GM23248 (cell line): Measurements from ENCODE around the gene RSL1D1. TPM values are rescaled to one million over a fixed set of nuclear protein-coding genes. Genes with fewer than 3 reads are reported as not detected.
"Not testable (repeated sequence)": the region's sequence is repeated elsewhere in the genome, so short reads cannot be mapped to it uniquely, and the experiment has no call there.

Experiments
- DNase-seq: peaks from one replicate; pipeline ENCODE4 v3.0.0-alpha.2; 2015
- H2AFZ ChIP-seq: fragments of 200-600 bp; sonication (generic); 2 replicates; pipeline ENCODE4 v1.6.1; 2016; ENCODE audit warnings: antibody characterized with exemption
- H3F3A ChIP-seq: fragments of 200-600 bp; sonication (generic); 2 replicates; pipeline ENCODE4 v1.6.1; 2016; ENCODE audit warnings: mild to moderate bottlenecking, antibody characterized with exemption, mixed run types; ENCODE audit not compliant: insufficient read depth
- H3K27ac ChIP-seq: fragments of 200-600 bp; sonication (generic); 2 replicates; pipeline ENCODE4 v1.5.1; 2016; ENCODE audit warnings: mild to moderate bottlenecking
- H3K27me3 ChIP-seq: fragments of 200-600 bp; sonication (generic); replicated peaks from 2 replicates; pipeline ENCODE4 v1.6.1; 2016; ENCODE audit warnings: mild to moderate bottlenecking; ENCODE audit not compliant: insufficient read depth
- H3K36me3 ChIP-seq: fragments of 200-600 bp; sonication (generic); 2 replicates; pipeline ENCODE4 v1.6.1; 2016; ENCODE audit warnings: low read depth, mild to moderate bottlenecking
- H3K4me1 ChIP-seq: fragments of 200-600 bp; sonication (generic); 2 replicates; pipeline ENCODE4 v1.6.1; 2016; ENCODE audit warnings: mild to moderate bottlenecking; ENCODE audit not compliant: insufficient read depth
- H3K4me2 ChIP-seq: fragments of 200-600 bp; sonication (generic); one replicate; pipeline ENCODE4 v1.6.1; 2016; ENCODE audit warnings: mild to moderate bottlenecking; ENCODE audit not compliant: unreplicated experiment
- H3K4me3 ChIP-seq: fragments of 200-600 bp; sonication (generic); 2 replicates; pipeline ENCODE4 v1.5.1; 2016; ENCODE audit warnings: mild to moderate bottlenecking
- H3K79me2 ChIP-seq: fragments of 200-600 bp; sonication (generic); 2 replicates; pipeline ENCODE4 v1.6.1; 2016; ENCODE audit warnings: mild to moderate bottlenecking; ENCODE audit not compliant: insufficient read depth
- H3K9ac ChIP-seq: fragments of 200-600 bp; sonication (generic); 2 replicates; pipeline ENCODE4 v1.6.1; 2016; ENCODE audit warnings: mild to moderate bottlenecking
- H3K9me2 ChIP-seq: fragments of 200-600 bp; sonication (generic); 2 replicates; pipeline ENCODE4 v1.6.1; 2016; ENCODE audit warnings: mixed run types, mild to moderate bottlenecking, moderate library complexity; ENCODE audit not compliant: insufficient read depth
- H3K9me3 ChIP-seq: fragments of 200-600 bp; sonication (generic); one replicate; pipeline ENCODE4 v1.6.1; 2017; ENCODE audit warnings: low read depth
- H4K20me1 ChIP-seq: fragments of 200-600 bp; sonication (generic); 2 replicates; pipeline ENCODE4 v1.6.0; 2016; ENCODE audit not compliant: insufficient read depth
- EZH2 ChIP-seq: fragments of 200-600 bp; sonication (generic); IDR thresholded peaks from 2 replicates; pipeline ENCODE4 v1.6.1; 2018; ENCODE audit warnings: antibody characterized with exemption, mild to moderate bottlenecking; ENCODE audit not compliant: insufficient read depth, poor library complexity, severe bottlenecking
- EZH2phosphoT487 ChIP-seq: fragments of 200-600 bp; sonication (generic); IDR thresholded peaks from 2 replicates; pipeline ENCODE4 v1.6.1; 2018; ENCODE audit warnings: antibody characterized with exemption, moderate library complexity, mild to moderate bottlenecking, low read depth; ENCODE audit not compliant: insufficient read depth
- WGBS, 2 experiments: methylation state at CpG; one replicate each; pipeline ENCODE4 v1.1.6; 2015 to 2017; ENCODE audit warnings: low lambda C conversion rate in 2 of 2, low coverage in 1 of 2; ENCODE audit errors: missing lambda C conversion rate in 2 of 2; 5-methylcytosine and 5-hydroxymethylcytosine counted together
- in situ Hi-C: fragments of 300-500 bp; cut with MboI; formaldehyde crosslinking; loops from 2 replicates; pipeline ENCODE4 v1.15.0; 2020
- polyA plus RNA-seq: library from polyadenylated mRNA; unstranded; fragments of >200 nt; fragmentation: Nextera tagmentation; extraction: Ambion mirVana; gene quantifications from 2 replicates; pipeline ENCODE4 v1.2.1, GENCODE V29; 2016
- total RNA-seq: library from RNA; depleted of rRNA; stranded (reverse); fragments of >200 nt; shearing (Covaris generic); gene quantifications from 2 replicates; pipeline ENCODE4 v1.2.3, GENCODE V29; 2014

The RSL1D1 gene
- total and polyA plus RNA-seq, 2 experiments from 2014 or later, result 150 to 274 TPM

GRCh38 chr16:11824362-11824761, 27.0 kb downstream of the RSL1D1 start:
- Histone ChIP-seq H3K27ac (no peak overlapping the region), H4K20me1 (no peaks in the 10 kb centered on the region), H3K4me3 (no peak overlapping the region), H3K36me3 (no peaks in the 10 kb centered on the region), H3F3A (no peaks in the 10 kb centered on the region), H3K79me2 (no peaks in the 10 kb centered on the region), H3K9me3 (no peaks in the 10 kb centered on the region), H3K9ac (no peak overlapping the region), H3K4me2 (no peak overlapping the region), H3K4me1 (no peaks in the 10 kb centered on the region), H3K27me3 (no peaks in the 10 kb centered on the region), H2AFZ (no peak overlapping the region), H3K9me2 (no peaks in the 10 kb centered on the region)
- peak; percentile 13 for DNase-seq
- in situ Hi-C loops, result loop anchor here (10.0 to 25.0 kb wide), 2 partner anchors 60 to 412 kb away; no protein-coding TSS in a partner anchor
- TF ChIP-seq EZH2phosphoT487 (no peak), EZH2 (no peak)
- 5 to 7% methylated on average over 5 of the region's 5 CpGs for WGBS, 2 experiments

- H3F3A ChIP-seq, H3K4me1 ChIP-seq: not testable (repeated sequence)
- in situ Hi-C loops, result loop anchor here (10.0 to 25.0 kb wide), 2 partner anchors 61 to 411 kb away; no protein-coding TSS in a partner anchor
Measured at GRCh38 chr16:11823645-11824044, 27.7 kb downstream of the RSL1D1 start.

GRCh38 chr16:11819798-11820197, 31.5 kb downstream of the RSL1D1 start:
- Histone ChIP-seq H3K4me2 (no peak overlapping the region), H3F3A (no peaks in the 10 kb centered on the region), H3K36me3 (no peaks in the 10 kb centered on the region), H3K4me1 (no peaks in the 10 kb centered on the region), H3K27me3 (no peaks in the 10 kb centered on the region), H3K9me3 (no peaks in the 10 kb centered on the region), H3K9me2 (no peaks in the 10 kb centered on the region), H2AFZ (no peak overlapping the region), H4K20me1 (no peaks in the 10 kb centered on the region), H3K9ac (no peak overlapping the region), H3K27ac (no peak overlapping the region), H3K79me2 (no peaks in the 10 kb centered on the region), H3K4me3 (no peak overlapping the region)
- DNase-seq, result no peak
- TF ChIP-seq EZH2phosphoT487 (no peak), EZH2 (no peak)
- in situ Hi-C loops, result loop anchor here (10.0 to 25.0 kb wide), 2 partner anchors 65 to 407 kb away; no protein-coding TSS in a partner anchor
- WGBS, 2 experiments, result 87 to 90% methylated on average over 10 of the region's 10 CpGs

More at GRCh38 chr16:11823645-11824044, 27.7 kb downstream of the RSL1D1 start:
- not testable (repeated sequence) for H2AFZ ChIP-seq, H3K9me2 ChIP-seq, H3K36me3 ChIP-seq, H3K9me3 ChIP-seq, H3K4me3 ChIP-seq, H3K79me2 ChIP-seq, H3K27ac ChIP-seq, H3K27me3 ChIP-seq, DNase-seq, H3K9ac ChIP-seq, H4K20me1 ChIP-seq, H3K4me2 ChIP-seq
- 84 to 89% methylated on average over 5 of the region's 5 CpGs for WGBS, 2 experiments

GRCh38 chr16:11818970-11819369, 32.4 kb downstream of the RSL1D1 start:
- not testable (repeated sequence) for H3K27me3 ChIP-seq, H3K4me2 ChIP-seq, H3K79me2 ChIP-seq, H4K20me1 ChIP-seq, H3K36me3 ChIP-seq, DNase-seq, H2AFZ ChIP-seq, H3K4me1 ChIP-seq, H3K4me3 ChIP-seq, H3F3A ChIP-seq, H3K9me2 ChIP-seq, H3K27ac ChIP-seq, H3K9me3 ChIP-seq, H3K9ac ChIP-seq
- in situ Hi-C loops, result loop anchor here (25.0 kb wide), 1 partner anchor 407 kb away; no protein-coding TSS in a partner anchor
- 92% methylated on average over 13 of the region's 13 CpGs for WGBS, 2 experiments

- no peaks in the 10 kb centered on the region for H3K4me1 ChIP-seq
- no peak for DNase-seq
- no peak overlapping the region for H3K4me3 ChIP-seq
- no peaks in the 10 kb centered on the region for H4K20me1 ChIP-seq
- no peak overlapping the region for H2AFZ ChIP-seq
- H3K9me2 ChIP-seq, result no peaks in the 10 kb centered on the region
- H3K27me3 ChIP-seq, result no peaks in the 10 kb centered on the region
- H3K9me3 ChIP-seq, result no peaks in the 10 kb centered on the region
- H3K9ac ChIP-seq, result no peak overlapping the region
- H3K27ac ChIP-seq, result no peak overlapping the region
- 55 to 66% methylated on average over 5 of the region's 5 CpGs for WGBS, 2 experiments
- no peaks in the 10 kb centered on the region for H3K36me3 ChIP-seq
- no peak overlapping the region for H3K4me2 ChIP-seq
- in situ Hi-C loops, result loop anchor here (25.0 kb wide), 1 partner anchor 404 kb away; no protein-coding TSS in a partner anchor
- no peaks in the 10 kb centered on the region for H3F3A ChIP-seq
- H3K79me2 ChIP-seq, result no peaks in the 10 kb centered on the region
- TF ChIP-seq EZH2 (no peak), EZH2phosphoT487 (no peak)
Measured at GRCh38 chr16:11816123-11816522, 35.2 kb downstream of the RSL1D1 start.

- not testable (repeated sequence) for H3K4me1 ChIP-seq, H3K4me3 ChIP-seq, H3K4me2 ChIP-seq, H2AFZ ChIP-seq, H3K27ac ChIP-seq, H4K20me1 ChIP-seq, H3K9me2 ChIP-seq, H3K9me3 ChIP-seq, H3K79me2 ChIP-seq, H3K27me3 ChIP-seq, H3F3A ChIP-seq, H3K36me3 ChIP-seq, DNase-seq, H3K9ac ChIP-seq
- WGBS, 2 experiments, result 77 to 81% methylated on average over 4 of the region's 4 CpGs
- in situ Hi-C loops, result loop anchor here (25.0 kb wide), 1 partner anchor 402 kb away; no protein-coding TSS in a partner anchor
Measured at GRCh38 chr16:11814800-11815199, 36.5 kb downstream of the RSL1D1 start.
